BE2C (cell line): ENCODE measurements around the gene MYLK.
A peak's percentile ranks its signal among the peaks of the same experiment; 100 is the strongest.

Experiments used
- DNase-seq: peaks from one replicate; pipeline ENCODE4 v3.0.0-alpha.2; 2020
- H3K27me3 ChIP-seq: fragments of 250-450 bp; sonication (Bioruptor Pico); 2 replicates; pipeline ENCODE4 v1.5.1; 2020; ENCODE audit warnings: mild to moderate bottlenecking
- H3K36me3 ChIP-seq: fragments of 250-450 bp; sonication (Bioruptor Pico); 2 replicates; pipeline ENCODE4 v1.5.1; 2020; ENCODE audit warnings: mild to moderate bottlenecking
- H3K4me1 ChIP-seq: fragments of 250-450 bp; sonication (Bioruptor Pico); 2 replicates; pipeline ENCODE4 v1.5.1; 2020
- H3K4me3 ChIP-seq: 2 replicates; pipeline ENCODE4 v1.5.1; 2011; ENCODE audit warnings: low read depth, low read length
- H3K9me3 ChIP-seq: fragments of 250-450 bp; sonication (Bioruptor Pico); 2 replicates; pipeline ENCODE4 v1.5.1; 2020
- TF ChIP-seq, protein P1 (sequence below): IDR thresholded peaks from 2 replicates; pipeline ENCODE4 v1.5.1; 2012; ENCODE audit warnings: mild to moderate bottlenecking, low read depth, low read length

Gene MYLK

DNA sequence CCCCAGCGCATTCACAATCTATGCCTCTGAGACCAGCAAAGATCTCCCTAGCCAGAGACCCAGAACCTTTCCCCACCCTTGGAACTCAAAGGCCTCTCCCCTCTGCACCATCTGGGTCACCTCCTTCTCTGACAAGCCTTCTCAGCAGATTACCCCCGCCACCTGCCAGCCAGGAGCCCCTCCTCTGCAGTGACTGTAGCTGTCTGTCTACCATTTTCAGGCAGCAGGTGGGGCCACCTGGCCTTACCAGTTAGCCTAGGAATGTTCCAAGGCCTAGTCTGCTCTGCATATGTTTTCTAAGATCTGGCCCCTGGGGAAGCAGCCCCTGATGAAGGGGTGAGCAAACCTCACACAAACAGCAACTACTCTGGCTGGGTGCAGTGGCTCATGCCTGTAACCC lies 2.4 kb downstream of the MYLK start:
- Histone ChIP-seq H3K9me3 (no peaks in the 10 kb centered on the region), H3K27me3 (no peaks in the 10 kb centered on the region), H3K4me3 (no peak overlapping the region), H3K36me3 (no peaks in the 10 kb centered on the region), H3K4me1 (no peaks in the 10 kb centered on the region)
- TF ChIP-seq, protein P1, sequence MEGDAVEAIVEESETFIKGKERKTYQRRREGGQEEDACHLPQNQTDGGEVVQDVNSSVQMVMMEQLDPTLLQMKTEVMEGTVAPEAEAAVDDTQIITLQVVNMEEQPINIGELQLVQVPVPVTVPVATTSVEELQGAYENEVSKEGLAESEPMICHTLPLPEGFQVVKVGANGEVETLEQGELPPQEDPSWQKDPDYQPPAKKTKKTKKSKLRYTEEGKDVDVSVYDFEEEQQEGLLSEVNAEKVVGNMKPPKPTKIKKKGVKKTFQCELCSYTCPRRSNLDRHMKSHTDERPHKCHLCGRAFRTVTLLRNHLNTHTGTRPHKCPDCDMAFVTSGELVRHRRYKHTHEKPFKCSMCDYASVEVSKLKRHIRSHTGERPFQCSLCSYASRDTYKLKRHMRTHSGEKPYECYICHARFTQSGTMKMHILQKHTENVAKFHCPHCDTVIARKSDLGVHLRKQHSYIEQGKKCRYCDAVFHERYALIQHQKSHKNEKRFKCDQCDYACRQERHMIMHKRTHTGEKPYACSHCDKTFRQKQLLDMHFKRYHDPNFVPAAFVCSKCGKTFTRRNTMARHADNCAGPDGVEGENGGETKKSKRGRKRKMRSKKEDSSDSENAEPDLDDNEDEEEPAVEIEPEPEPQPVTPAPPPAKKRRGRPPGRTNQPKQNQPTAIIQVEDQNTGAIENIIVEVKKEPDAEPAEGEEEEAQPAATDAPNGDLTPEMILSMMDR, result no peak
- DNase-seq, result no peak

DNA sequence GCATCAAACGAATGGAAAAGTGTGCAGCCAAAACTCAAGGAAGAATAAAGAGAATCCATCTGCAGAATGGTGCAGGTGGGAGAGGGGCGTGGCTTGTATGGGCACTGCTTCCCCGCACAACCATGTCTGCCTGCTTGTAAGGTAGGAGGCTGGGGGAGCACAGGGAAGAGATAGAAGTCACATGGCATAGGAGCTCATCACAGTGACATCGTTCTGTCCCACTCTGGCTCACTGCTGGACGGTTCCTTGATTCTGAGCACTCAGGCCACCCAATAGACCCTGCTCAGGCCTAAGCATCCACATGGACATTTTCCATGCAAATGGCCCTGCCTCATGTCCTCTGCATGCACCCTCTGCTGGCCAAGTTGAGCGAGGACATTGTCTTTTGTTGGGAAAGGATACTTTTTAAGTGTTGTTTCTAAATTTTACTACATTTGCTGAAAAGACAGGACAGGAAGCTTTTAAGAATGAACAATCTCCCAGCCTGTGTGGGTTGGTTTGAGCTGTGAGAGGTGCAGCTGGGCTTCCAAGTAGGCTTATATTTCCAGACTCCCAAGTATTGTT lies 3.1 kb downstream of the MYLK start:
- Histone ChIP-seq H3K36me3 (no peaks in the 10 kb centered on the region), H3K27me3 (no peaks in the 10 kb centered on the region), H3K4me1 (no peaks in the 10 kb centered on the region), H3K4me3 (no peak overlapping the region), H3K9me3 (no peaks in the 10 kb centered on the region)
- TF ChIP-seq, protein P1, result peak; percentile 71
- DNase-seq, result peak; percentile 44

DNA sequence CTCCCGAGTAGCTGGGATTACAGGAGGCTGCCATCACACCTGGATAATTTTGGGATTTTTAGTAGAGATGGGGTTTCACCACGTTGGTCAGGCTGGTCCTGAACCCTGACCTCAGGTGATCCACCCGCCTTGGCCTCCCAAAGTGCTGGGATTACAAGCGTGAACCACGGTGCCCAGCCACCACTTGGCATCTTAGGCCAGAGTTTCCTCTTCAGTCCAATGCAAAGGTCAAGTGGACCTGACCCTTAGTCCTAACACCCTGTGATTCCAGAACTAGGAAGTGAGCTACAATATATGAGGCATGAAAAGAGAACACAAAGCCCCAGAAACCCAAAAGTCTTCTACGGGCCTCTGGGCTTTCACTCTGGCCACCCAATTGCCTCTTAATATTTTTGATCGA lies 5.3 kb downstream of the MYLK start:
- no peak for DNase-seq
- Histone ChIP-seq H3K9me3 (no peaks in the 10 kb centered on the region), H3K4me1 (no peaks in the 10 kb centered on the region), H3K36me3 (no peaks in the 10 kb centered on the region), H3K4me3 (no peak overlapping the region), H3K27me3 (no peaks in the 10 kb centered on the region)
- TF ChIP-seq, protein P1, result no peak

DNA sequence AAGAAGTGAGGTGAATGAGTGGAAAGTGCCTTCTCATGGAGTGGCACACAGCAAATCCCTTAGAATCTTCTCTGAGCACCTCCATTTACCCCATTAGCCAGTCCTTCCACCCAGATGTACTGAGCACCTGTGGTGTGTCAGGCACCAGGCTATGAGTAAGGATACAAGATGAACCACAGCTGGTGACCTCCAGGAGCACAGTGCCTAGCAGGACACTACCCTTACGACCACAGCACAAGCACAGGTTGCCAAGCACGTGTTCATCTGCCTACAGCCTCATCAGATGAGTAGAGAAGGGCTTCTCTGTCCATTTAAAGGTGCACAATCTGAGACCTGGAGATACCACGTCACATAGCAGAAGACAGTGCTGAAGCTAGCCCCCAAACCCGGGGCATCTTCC lies 6.2 kb downstream of the MYLK start:
- H3K4me1 ChIP-seq, result no peaks in the 10 kb centered on the region
- TF ChIP-seq, protein P1, result no peak

DNA sequence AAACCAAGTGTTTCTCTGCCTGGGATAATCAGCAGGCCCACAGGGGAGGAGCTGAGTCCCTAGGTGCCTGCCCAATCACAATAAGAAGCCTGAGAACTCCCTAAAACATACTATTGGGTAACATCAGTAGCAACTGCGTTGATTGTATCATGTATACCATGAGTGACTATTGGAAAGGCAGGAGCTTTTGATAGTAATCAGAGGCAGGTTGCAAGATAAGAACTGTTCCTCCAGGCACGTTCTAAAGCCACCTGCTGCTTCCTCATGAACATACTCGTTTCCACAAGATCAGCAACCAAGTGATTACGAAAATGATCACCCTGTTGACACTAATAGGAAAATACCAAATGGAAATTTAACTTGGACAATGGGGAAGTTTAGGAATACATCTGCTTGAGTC lies 6.7 kb downstream of the MYLK start:
- TF ChIP-seq, protein P1, result no peak
- H3K4me3 ChIP-seq, result no peak overlapping the region
- DNase-seq, result no peak

More for the DNA sequence above, 6.2 kb downstream of the MYLK start:
- H3K4me3 ChIP-seq, result no peak overlapping the region
- no peak for DNase-seq
- H3K27me3 ChIP-seq, result no peaks in the 10 kb centered on the region
- no peaks in the 10 kb centered on the region for H3K9me3 ChIP-seq
- H3K36me3 ChIP-seq, result no peaks in the 10 kb centered on the region

DNA sequence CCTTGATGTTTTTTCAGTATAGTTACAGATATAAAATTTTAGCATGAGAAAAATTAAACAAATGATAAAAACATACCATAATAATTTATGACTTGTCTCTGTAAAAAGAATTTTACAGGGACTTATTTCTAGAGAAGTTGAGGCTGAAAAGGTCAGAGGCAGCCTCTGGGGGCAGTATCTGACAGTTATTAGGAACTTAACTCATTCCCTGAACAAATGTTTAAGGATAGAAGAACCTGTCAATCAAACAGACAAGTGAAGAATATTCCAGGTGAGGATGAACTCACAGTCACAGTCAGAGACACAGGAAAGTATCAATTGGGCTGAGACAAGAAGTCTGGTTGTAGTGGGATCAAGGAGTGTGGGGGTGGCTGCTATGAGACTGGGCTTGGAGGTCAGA lies 7.3 kb downstream of the MYLK start:
- H3K4me3 ChIP-seq, result no peak overlapping the region
- H3K4me1 ChIP-seq, result no peaks in the 10 kb centered on the region
- no peaks in the 10 kb centered on the region for H3K36me3 ChIP-seq
- H3K9me3 ChIP-seq, result no peaks in the 10 kb centered on the region
- TF ChIP-seq, protein P1, result peak; percentile 51
- no peak for DNase-seq
- H3K27me3 ChIP-seq, result no peaks in the 10 kb centered on the region

More for the DNA sequence above, 6.7 kb downstream of the MYLK start:
- Histone ChIP-seq H3K4me1 (no peaks in the 10 kb centered on the region), H3K27me3 (no peaks in the 10 kb centered on the region), H3K9me3 (no peaks in the 10 kb centered on the region), H3K36me3 (no peaks in the 10 kb centered on the region)
